ENCODE measurements around the gene PDE10A.

The PDE10A gene

GRCh38 chr6:165662749-165663376 lies at the start of gene PDE10A:
Gene PDE10A (minus strand): TSS chr6:165663241. CDS start chr6:165662811, 430 bp downstream.
- no peak for DNase-seq

- DNase-seq, result no peak
Observed at GRCh38 chr6:165708985-165709576, 46.0 kb upstream of the PDE10A start.

GRCh38 chr6:165707067-165707853 lies 44.2 kb upstream of the PDE10A start:
- DNase-seq, result no peak

GRCh38 chr6:165705941-165706340 lies 42.9 kb upstream of the PDE10A start:
- DNase-seq, result no peak

GRCh38 chr6:165704045-165704748 lies 41.2 kb upstream of the PDE10A start:
- no peak for DNase-seq

GRCh38 chr6:165702669-165703068 lies 39.6 kb upstream of the PDE10A start:
- no peak for DNase-seq

GRCh38 chr6:165701564-165702354 lies 38.7 kb upstream of the PDE10A start:
- no peak for DNase-seq

GRCh38 chr6:165701005-165701404 lies 38.0 kb upstream of the PDE10A start:
- DNase-seq, result no peak

GRCh38 chr6:165698868-165699267 lies 35.8 kb upstream of the PDE10A start:
- no peak for DNase-seq

- no peak for DNase-seq
Observed at GRCh38 chr6:165697171-165697570, 34.1 kb upstream of the PDE10A start.

GRCh38 chr6:165695722-165696515 lies 32.9 kb upstream of the PDE10A start:
- DNase-seq, result no peak

- DNase-seq, result no peak
Observed at GRCh38 chr6:165694296-165694695, 31.3 kb upstream of the PDE10A start.

GRCh38 chr6:165692106-165692653 lies 29.1 kb upstream of the PDE10A start:
- no peak for DNase-seq

GRCh38 chr6:165689699-165690098 lies 26.7 kb upstream of the PDE10A start:
- no peak for DNase-seq

GRCh38 chr6:165686596-165687365 lies 23.7 kb upstream of the PDE10A start:
- DNase-seq, result no peak

- DNase-seq, result no peak
Observed at GRCh38 chr6:165685302-165685701, 22.3 kb upstream of the PDE10A start.

GRCh38 chr6:165684333-165684732 lies 21.3 kb upstream of the PDE10A start:
- no peak for DNase-seq

- no peak for DNase-seq
Observed at GRCh38 chr6:165680975-165681374, 17.9 kb upstream of the PDE10A start.

GRCh38 chr6:165679326-165679725 lies 16.3 kb upstream of the PDE10A start:
- no peak for DNase-seq

- DNase-seq, result no peak
Observed at GRCh38 chr6:165678904-165679303, 15.9 kb upstream of the PDE10A start.

GRCh38 chr6:165678429-165678828 lies 15.4 kb upstream of the PDE10A start:
- no peak for DNase-seq
